Measurements from ENCODE around the gene XXYLT1.

Gene XXYLT1

DNA sequence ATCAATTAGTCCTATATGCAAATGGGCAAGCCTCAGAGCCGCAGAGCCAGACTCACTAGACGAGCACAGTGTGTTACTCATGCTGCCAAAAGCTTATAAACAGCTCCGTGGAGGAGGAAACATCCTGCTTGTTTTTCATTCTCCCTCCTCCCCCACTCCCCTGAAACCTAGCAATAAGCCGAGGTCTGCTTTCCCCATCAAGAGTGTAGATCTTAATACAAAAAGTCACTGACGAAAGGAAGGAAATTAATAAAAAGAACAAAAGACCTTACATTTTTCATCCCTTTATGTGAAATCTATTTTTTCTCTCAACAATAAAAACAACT is 88.5 kb downstream of the XXYLT1 start:
- no peak for DNase-seq

DNA sequence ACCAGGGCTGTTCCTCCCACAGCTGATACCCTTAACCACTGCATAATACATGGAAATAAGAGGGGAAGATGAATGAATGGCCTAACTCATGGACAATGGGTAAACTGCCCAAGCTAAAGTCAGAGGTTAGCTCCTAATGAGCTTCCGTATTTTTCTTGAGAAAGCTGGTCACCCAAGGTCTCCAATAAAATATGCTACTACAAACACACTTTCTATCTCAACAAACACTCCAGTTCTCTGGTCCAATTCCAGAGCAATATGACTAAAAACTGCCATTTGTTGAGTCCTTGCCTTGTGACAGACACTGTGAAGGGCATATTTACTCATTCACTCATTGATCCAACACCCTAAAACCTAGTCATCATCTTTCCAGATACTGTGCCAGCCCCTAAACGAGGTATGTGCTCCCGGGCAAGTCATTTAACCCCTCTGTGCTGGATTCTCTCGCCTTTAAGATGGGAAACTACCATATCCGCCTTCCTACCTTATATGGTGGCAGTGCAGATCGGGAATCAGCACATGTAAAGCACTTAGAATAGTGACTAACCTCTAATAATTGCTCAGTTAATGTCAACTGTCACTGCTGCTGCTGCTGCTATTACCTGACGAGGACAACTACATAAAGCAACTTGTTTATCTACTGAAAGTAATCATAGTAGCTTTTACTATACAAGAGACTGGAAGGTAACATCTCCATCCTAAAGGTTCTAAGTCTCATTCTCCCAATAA is 89.1 kb downstream of the XXYLT1 start:
- no peak for DNase-seq

DNA sequence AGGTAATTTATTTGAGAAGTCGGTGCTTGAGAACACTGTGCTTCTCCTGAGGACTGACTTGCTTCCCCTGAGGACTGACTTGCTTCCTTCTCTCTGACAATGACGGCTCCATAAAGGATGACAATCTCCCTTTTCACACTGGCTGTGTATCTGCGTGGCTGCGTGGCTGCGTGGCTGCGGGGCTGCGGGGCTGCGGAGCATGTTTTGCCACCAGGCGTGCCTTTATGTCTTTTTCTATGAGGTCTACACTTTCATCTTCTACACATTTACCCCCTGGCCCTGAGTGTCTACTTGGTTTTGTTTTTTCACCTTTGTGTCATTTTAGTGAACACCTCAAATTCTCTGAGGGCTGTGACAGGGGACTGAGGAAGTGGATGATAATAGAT is 89.9 kb downstream of the XXYLT1 start:
- DNase-seq: no peak

DNA sequence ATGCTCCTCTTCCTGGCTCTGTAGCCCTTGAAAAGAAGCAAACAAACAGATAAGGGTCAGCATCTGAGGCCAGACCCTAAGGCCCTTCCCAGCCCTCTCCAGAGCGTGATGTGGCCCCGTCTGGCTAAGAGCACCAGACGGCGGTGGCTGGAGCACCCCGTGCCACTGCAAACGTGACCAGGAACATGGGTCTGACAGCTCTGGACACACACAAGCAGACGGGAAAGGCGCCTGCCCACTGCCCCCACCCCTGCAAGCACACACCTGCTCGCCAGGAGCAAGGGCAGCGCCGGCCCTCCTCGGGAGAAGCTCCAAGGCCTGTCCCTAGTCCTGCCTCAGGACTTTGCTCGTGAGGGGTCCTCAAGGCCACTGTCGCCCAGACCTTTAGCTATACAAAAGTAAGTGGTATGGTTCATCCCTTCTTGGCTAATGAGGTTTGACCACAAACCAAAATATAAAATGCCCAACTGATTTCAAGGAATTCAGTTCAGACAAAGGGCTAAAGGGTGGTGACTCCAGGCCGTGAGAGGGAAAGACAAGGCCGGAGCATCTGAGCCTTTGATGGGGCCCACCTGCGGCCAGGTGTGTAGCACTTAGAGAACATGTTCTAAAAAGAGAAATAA is 90.4 kb downstream of the XXYLT1 start:
- no peak for DNase-seq

DNA sequence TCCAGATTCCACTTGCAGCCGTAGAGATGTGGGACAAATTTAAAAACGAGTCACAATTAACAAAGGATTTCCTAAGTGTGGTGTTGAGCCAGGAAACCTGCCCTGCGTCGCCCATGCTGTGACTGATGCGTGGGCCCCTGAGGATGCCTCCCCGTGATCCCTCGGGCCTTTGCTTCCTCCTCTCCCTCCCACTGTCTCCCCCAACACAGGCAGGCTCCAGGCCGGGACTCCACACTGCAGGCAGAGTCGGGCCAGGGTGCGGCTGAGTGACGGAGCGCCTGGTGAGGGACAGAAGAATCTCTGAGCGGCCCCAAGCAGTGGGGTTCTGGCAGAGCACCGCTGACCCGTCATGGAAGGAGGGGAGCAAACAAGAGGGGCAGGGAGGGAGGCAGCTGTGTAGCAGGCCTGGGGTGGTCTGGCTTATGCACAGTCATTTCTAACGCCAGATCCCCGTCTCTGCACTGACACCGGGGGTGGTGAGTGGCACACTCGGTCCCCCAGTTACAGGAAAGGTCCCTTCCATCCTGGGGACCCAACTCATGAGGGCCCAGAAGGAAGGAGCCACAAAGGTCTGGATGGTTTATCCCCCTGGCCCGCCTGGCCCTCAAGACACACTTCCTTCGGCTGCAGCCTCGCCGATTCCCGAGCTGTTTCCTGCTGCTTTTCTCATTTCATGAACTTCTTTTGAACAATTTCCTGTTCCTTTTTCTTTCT is 91.0 kb downstream of the XXYLT1 start:
- no peak for DNase-seq

DNA sequence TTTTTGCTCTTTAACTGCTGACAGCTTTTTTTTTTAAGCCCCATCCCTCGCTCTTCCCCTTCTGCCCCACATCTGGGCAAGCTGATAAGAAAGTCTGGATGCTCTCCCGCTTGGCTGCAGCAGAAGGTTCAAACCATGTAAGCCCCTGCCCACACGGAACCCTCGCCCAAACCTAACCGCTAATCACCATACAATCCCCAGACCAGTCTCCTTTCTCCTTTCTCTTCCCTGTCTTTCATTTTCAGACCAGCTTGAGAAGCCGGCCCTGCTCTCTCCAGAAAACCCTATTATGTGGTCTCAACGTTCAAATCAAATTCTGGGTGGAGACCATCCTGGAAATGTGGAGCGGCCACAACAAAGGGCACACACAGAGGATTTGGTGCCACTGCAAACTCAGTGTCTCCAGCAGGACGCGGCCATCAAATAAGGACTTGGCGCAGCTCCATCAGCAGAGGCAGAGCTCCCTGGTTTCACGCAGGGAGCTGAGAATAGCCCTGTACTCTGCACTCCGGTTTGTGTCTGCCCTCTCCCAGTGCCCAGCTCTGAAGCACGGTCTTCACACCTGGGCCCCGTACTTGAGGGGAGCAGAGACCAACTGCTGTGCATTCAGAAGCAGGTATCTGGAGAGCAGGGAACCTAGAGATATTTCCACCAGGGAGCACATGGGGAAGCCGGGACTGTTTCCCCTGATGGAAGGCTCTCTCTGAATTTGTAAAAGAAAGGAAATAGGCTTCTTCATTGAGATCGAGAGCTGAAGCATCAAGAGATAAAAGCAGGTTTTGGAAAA is 92.6 kb downstream of the XXYLT1 start:
- no peak for DNase-seq

DNA sequence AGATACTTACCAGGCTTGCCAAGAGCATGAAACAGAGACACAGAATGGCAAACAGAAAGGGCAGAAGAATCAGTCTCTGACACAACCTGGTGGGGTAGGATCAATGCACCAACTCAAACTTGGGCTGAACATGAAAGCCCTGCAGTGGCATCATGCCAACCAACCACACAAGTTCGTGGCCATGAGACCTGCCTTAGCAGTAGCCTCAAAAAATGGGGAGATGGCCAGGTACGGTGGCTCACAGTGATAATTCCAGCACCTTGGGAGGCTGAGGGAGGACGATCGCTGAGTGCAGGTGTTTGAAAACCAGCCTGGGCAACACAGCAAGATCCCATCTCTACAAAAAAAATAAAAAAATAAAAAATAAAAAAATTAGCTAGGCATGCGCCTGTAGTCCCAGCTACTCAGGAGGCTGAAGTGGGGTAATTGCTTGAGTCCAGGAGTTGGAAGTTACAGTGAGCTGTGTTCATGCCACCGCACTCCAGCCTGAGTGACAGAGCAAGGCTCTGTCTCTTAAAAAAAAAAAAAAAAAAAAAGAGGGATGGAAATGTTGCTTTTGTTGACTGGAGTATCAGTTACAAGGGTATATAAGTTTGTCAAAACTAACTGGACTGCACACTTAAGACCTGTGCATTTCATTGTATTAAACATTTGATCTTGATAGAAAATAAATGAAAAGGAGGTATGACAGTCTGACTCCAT is 93.4 kb downstream of the XXYLT1 start:
- no peak for DNase-seq

DNA sequence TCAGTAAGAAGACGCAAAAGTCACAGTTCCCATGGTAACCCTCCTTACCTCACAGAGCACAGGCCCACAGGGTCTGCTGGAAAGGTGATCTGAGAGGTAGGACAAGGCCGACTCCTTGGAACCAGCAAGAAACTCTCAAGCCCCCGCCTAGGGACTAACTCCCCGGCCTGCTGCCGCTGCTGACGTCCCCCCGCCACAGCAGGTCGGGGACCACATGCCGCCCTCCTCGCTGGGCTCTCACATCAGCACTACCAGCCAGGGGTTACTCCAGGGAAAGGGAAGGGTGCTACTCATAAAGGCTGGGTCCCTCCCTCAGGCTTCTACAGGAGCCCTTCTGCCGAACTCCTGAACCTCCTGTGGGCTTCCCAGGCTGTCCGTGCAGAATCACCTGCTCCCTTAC is 94.2 kb downstream of the XXYLT1 start:
- no peak for DNase-seq

DNA sequence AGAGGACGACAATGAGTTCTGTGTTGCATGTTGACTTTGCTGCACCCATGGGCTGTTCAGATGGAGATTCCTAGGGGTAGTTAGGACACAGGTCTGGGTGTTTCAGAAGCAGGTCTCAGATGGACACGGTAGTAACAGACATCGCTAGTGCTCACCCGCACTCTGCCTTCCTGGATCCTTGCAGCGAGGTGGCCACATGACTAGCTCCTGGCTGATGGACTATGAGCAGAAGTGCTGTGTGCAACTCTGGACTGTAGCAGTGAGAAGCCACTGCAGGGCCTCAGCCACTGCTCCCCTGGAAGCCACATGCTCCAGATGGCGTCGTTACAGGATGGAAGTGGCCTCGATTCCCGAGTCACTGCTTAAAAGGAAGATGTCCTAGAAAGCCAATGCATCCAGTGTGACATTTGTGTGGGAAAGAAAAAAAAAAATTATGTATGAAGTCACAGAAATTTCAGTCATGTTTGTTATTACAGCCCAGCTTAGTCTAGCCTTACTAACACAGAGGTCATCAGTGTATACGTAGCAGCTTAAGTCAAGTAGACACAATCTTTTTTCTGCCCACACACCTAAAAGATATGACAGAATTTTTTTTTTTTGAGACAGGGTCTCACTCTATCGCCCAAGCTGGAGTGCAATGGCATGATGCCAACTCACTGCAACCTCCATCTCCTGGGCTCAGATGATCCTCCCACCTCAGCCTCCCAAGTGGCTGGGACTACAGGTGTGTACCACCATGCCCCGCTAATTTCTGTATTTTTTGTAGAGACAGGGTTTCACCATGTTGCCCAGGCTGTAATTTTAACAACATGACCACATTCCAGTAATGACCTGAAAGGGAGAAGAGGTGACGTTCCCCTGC is 95.3 kb downstream of the XXYLT1 start:
- DNase-seq: no peak

DNA sequence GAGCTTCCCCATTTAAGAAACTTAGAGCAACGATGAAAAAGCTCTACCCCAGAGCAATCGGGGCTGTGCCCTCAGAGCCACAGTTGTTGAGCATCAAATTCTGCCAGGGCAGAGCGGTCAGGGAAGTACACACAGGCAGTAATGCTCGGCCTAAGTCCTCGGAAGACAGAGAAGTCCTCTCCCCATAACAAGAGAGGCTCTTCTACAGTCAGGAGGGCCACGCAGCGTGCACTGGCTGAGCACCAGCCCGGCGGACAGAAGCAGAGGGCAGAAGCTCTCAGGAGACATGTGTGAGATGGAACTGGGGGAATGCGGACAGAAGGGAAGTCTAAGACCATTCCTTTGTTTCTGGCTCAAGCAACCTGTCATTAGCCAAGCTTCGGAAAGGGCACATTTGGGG is 95.9 kb downstream of the XXYLT1 start:
- DNase-seq: no peak

DNA sequence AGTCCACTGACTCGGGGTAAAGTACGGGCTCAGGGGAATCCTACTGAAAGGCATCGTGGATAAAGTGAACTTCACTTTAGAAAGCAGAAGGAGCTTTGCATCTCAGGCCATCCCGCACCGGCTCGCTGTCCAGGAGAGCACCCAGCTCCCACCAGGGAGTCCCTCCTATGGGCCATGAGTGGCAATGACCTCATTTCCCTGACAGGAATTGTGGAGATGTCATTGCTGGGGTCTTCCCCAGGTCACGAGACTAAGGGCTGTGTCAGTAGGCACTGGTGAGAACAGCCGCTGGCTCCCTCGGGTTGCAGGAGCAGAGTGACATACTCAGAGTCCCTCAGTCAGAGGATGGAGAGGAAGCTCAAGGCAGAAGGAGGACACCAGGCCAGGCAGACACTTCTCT is 97.3 kb downstream of the XXYLT1 start:
- DNase-seq: no peak

DNA sequence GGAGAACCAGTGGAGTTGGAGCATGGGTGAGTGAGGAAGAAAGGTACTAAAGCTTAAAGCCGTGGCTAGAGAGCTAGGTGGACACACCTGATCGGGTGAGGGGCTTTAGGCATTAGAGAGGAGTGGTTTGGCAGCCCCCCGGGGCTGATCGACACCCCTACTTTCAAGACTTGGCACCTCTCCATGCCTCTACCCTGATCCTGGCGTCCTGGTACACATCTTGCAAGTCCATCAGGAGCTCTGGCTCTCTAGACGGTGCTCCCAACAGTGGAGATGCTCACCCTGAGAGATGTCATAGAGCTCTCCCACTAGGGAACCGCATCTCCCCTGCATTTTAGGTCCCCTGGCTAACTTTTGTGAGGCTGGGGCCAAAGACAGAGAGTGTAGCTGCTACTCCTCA is 98.1 kb downstream of the XXYLT1 start:
- no peak for DNase-seq

DNA sequence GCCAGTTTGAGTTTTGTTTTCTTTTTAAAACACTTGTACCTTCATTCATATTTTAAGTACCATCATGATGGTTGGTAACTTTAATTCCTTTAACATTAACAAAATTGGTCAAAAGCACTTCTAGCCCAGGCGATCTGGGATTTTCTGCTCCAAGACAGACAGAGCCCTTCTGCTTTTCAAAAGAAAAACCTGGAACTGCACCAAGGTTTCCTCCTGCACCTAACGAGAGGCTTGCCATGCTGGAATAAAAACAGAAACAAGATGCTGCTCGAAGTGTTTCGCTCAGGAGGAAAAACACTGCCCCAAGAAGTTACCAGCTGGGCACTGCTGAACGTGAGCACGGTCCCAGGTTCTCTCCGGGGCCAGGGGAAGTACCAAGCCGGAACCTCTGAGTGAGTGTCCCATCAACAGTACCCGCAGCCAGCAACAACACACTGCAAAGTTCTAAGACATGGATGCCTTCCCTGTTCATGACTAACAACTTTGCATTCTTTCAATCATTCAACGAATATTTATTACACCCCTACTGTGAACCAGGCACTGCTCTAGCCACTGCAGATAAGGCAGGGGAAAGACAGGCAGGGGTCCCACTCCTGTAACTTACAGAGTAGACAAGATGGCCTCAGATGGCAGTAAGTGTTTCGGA is 98.8 kb downstream of the XXYLT1 start:
- DNase-seq: no peak

DNA sequence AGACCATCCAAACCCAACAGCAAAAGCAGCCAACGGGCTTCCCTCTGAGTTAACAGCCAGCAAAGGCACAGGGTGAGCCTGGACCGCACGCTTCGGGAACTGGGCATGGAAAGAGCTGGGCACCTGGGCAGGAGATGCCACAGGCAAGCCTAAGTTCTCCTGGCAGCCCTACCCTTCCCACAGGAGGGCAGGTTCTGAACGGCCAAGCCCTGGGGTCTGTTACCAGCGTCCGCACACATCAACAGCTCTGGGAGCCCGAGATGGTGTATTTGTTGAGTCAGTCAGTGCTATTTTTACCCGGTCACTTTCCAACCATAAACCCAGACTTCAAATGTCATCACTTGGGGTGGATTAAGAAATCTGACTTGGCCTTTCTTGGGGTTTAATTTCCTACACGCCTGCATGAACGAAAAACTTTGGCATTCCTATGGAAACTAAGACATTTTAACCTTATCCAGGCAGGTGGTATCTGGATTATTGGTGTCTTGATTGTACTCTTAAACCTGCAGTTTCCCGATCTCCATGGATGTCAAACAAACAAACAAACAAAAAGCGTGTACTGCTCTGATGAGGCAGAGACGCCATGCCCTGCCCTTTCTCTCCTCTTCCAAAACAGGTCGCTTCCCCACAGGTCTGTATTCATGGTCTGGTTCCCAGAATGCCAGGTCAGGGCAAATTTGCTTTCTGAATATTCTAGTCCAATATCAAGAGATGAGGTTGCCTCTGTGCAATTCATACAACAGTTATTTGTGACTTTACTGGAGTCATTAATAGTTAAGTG is 99.7 kb downstream of the XXYLT1 start:
- no peak for DNase-seq

DNA sequence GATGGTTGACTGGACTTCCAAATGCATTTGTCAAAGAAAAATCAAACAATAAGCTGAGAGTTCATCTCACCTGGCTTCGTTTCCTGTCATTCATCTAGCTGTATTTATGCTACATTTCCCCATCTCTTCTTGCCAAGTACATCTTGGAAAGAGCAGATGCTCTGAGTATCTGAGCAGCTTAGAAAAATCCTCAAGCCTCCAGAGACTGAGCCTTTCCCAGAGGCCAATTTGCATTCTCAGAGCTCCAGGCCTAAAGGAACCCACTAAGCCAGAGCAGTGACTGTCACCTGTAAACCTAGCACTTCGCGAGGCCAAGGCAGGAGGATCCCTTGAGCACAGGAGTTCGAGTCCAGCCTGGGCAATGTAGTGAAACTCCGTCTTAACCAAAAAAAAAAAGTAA is 100.5 kb downstream of the XXYLT1 start:
- DNase-seq: no peak

DNA sequence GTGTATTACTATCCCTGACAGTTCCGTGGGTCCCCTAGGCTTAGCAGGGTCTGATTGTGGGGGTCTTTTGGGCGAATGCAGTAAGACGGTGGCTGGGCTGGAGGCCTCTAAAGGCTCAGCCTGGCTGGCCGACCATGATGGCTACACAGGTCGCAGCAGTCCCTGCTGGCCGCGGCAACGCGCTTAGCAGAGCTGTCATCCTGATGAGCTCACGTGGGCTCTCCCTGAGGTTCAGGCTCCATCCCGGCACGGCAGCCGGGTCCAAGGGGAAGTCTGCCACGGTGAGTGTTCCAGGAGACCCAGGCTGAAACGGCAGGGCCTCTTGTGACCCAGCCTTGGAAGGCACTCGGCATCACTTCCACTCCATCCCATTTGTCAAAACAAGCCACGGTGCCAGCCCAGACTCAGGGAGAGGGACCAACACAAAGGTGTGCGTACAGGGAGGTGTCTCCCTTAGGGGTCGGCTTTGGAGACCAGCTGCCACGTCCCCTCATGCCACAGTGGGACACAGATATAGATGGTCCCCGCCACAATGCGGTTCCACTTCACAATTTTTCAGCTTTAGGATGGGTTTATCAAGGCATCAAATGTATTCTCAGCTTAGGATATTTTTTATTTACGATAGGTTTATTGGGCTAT is 101.8 kb downstream of the XXYLT1 start:
- DNase-seq: no peak

DNA sequence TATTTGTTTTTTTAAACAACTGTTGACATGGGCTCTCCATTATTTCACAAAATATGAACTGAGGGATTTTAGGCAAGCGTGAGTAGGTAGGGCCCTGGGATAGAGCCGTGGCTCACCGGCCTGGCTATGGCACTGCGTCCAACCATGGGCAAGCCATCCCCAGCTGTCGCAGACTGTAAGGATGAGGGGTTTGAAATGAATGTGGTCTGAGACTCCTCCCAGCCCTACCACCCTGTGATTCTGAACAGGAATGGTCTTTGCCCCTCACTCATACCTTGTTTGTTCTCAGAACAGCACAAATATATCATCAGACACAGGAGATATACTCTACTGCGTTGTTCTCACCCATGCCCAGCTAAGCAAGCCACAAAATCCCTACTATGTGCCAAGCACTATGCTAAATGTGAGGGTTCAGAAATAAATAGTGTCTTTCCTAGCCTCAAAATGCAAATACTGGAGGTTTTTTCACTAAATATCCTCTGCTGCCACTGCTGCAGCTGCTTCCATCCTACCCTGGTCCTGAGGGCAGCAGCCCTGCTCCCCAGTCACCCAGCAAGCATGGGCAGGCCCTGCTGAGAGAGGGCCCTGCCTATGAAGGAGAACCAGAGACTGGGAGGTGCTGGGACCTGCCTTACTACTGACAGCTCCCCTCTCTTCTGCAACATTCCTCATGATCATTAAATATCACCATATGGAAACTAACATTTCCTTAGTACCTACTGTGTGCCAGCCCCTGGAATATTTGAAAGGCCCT is 102.8 kb downstream of the XXYLT1 start:
- no peak for DNase-seq

DNA sequence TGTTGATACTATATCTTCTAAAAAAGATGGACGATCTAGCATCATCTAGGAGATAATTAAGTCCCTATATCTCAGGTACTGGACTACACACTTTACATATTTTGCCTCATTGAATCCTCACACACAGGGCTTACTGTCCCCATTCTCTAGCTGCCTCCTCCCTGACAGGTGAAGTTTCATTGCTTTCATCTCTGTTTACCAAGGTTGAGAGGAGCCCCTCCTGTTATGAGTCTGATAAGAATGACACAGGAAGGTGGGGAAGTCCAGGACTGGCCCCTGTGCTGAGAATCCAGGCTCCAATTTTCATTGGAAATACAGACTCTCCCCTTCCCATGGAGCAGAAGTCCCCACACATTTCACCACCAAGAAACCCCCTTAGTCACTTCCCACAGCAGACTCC is 105.2 kb downstream of the XXYLT1 start:
- DNase-seq: no peak

DNA sequence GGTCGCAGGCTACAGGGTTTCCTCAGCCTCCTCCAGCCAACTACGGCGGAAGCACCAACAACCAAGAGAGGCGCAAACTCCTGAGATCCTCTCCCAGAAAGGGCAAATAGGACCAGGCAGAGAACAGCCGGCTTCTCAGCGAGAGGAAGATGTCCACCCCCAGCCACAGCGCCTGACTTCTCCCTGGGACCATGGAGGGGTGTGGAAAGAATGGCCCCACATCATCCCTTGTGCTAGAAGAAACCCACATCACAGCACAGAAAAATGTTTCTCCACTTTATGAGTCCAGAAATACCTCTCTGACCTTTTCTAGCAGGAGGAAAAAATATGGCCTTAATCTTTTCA is 105.7 kb downstream of the XXYLT1 start:
- no peak for DNase-seq

Data from activated CD4-positive, alpha-beta T cell treated with anti-CD3 and anti-CD28 coated beads, Interleukin-2, amount 50 U/mL, for 4 hours (primary cell).